ENCODE results near the gene C9orf50.
"Not testable (repeated sequence)": the region's sequence is repeated elsewhere in the genome, so short reads cannot be mapped to it uniquely, and the experiment has no call there.

C9orf50 gene

GRCh38 chr9:129620669-129621295 is at the start of gene C9orf50:
C9orf50 (minus strand) TSS chr9:129621101; CDS start chr9:129620574, 527 bp downstream.
- DNase-seq (ENCODE audit: low read depth), result no peak

GRCh38 chr9:129669946-129670345 is 49.0 kb upstream of the C9orf50 start:
- no peak for DNase-seq (ENCODE audit: low read depth)

- DNase-seq (ENCODE audit: low read depth), result no peak
Observed at GRCh38 chr9:129669141-129669718, 48.3 kb upstream of the C9orf50 start.

- DNase-seq (ENCODE audit: low read depth), result no peak
Observed at GRCh38 chr9:129667850-129668249, 46.9 kb upstream of the C9orf50 start.

- DNase-seq (ENCODE audit: low read depth), result no peak
Observed at GRCh38 chr9:129667378-129667777, 46.5 kb upstream of the C9orf50 start.

- DNase-seq (ENCODE audit: low read depth), result no peak
Observed at GRCh38 chr9:129666575-129666974, 45.7 kb upstream of the C9orf50 start.

GRCh38 chr9:129665814-129666520 is 45.1 kb upstream of the C9orf50 start:
- DNase-seq (ENCODE audit: low read depth), result no peak

GRCh38 chr9:129665389-129665775 is 44.5 kb upstream of the C9orf50 start, which contains the start of gene PRRX2:
PRRX2 (plus strand) TSS chr9:129665647; CDS start chr9:129665868, 221 bp downstream.
- DNase-seq (ENCODE audit: low read depth), result peak; percentile 13

GRCh38 chr9:129664746-129665388 is 44.0 kb upstream of the C9orf50 start:
- DNase-seq (ENCODE audit: low read depth), result no peak

- not testable (repeated sequence) for DNase-seq (ENCODE audit: low read depth)
Observed at GRCh38 chr9:129662239-129662638, 41.3 kb upstream of the C9orf50 start.

- no peak for DNase-seq (ENCODE audit: low read depth)
Observed at GRCh38 chr9:129661029-129661428, 40.1 kb upstream of the C9orf50 start.

- DNase-seq (ENCODE audit: low read depth), result no peak
Observed at GRCh38 chr9:129656795-129657390, 36.0 kb upstream of the C9orf50 start.

GRCh38 chr9:129655696-129656095 is 34.8 kb upstream of the C9orf50 start:
- no peak for DNase-seq (ENCODE audit: low read depth)

GRCh38 chr9:129655154-129655553 is 34.3 kb upstream of the C9orf50 start:
- DNase-seq (ENCODE audit: low read depth), result no peak

GRCh38 chr9:129654554-129655040 is 33.7 kb upstream of the C9orf50 start:
- DNase-seq (ENCODE audit: low read depth), result no peak

GRCh38 chr9:129653823-129654553 is 33.1 kb upstream of the C9orf50 start:
- no peak for DNase-seq (ENCODE audit: low read depth)

- DNase-seq (ENCODE audit: low read depth), result no peak
Observed at GRCh38 chr9:129650680-129651235, 29.9 kb upstream of the C9orf50 start.

GRCh38 chr9:129649726-129650679 is 29.1 kb upstream of the C9orf50 start:
- DNase-seq (ENCODE audit: low read depth), result no peak

GRCh38 chr9:129648764-129649115 is 27.8 kb upstream of the C9orf50 start:
- DNase-seq (ENCODE audit: low read depth), result no peak
